ENCODE measurements around the gene KRT2.

The KRT2 gene

DNA sequence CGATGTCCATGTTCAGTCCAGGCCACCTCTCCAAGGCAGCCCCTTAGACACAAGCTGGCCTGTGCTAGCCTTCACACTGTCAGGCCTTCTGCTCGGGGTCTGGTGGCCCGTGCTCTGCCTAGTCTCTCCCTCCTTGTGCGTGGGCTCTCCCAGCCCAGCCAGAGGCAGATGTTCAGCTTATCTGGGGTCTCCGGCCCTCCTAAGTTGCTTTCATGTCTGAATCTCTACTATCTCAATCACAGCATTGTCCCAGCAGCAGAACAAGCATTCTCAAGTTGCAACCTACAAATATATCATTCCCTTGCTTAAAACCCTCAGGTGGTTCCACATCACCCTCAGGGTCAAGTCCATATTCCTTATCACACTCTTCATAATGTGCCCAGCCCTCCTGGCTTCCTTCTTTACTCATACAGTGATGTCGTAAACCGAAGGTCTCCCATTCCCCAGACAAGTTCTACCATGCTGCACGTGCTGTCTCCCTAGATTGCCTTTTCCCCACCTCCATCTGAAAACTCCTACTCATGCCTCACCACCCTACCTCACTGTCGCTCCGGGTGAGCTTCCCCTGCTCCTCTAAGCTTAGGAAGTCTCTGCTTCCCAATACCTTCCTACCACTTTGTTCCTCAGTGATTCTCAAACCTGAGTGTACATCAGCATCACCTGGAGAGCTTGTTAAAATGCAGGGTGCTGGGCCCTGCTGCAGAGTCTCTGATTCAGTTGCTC is 35.2 kb downstream of the KRT2 start:
- CTCF ChIA-PET: interaction anchor here (0.6 to 0.7 kb wide), 3 partner anchors 58 to 593 kb away, joined by 3 to 4 read pairs (median 4); no protein-coding TSS in a partner anchor
- Histone ChIP-seq H3K4me3 (ENCODE audit: low read depth, low read length) (no peak overlapping the region), H3K36me3 (ENCODE audit: control insufficient read depth in 2 of 2, insufficient read depth in 1 of 2, low read length in 2 of 2) (no peaks in the 10 kb centered on the region), H3K4me1 (ENCODE audit: control insufficient read depth, insufficient read depth, low read length) (no peaks in the 10 kb centered on the region), H3K9me3 (ENCODE audit: control insufficient read depth, insufficient read depth, low read depth, low read length) (no peaks in the 10 kb centered on the region), H3K27ac (ENCODE audit: extremely low read depth, low read depth, low read length) (no peak overlapping the region)
- TF ChIP-seq SP3 (tag by site-specific recombination; IDR thresholded peaks at IDR 0.05) (no peak), ZFP3 (tag by site-specific recombination; IDR thresholded peaks at IDR 0.05; ENCODE audit: low read depth) (peak; percentile 76), HOXD13 (CRISPR knock-in tag; IDR thresholded peaks at IDR 0.05; ENCODE audit: borderline replicate concordance) (no peak), HOXC10 (CRISPR knock-in tag; IDR thresholded peaks at IDR 0.05) (no peak), MEIS1 (CRISPR knock-in tag; IDR thresholded peaks at IDR 0.05; ENCODE audit: borderline replicate concordance) (no peak), ZNF132 (tag by site-specific recombination; IDR thresholded peaks at IDR 0.05; ENCODE audit: borderline replicate concordance) (no peak)
- POLR2A ChIA-PET: no interaction called here

- CTCF ChIA-PET: interaction anchor here (0.6 kb wide), 1 partner anchor 364 kb away, joined by 3 read pairs; no protein-coding TSS in a partner anchor
- Histone ChIP-seq H3K4me3 (ENCODE audit: low read depth, low read length) (no peak overlapping the region), H3K9me3 (ENCODE audit: control insufficient read depth, insufficient read depth, low read depth, low read length) (no peaks in the 10 kb centered on the region), H3K27ac (ENCODE audit: extremely low read depth, low read depth, low read length) (no peak overlapping the region), H3K4me1 (ENCODE audit: control insufficient read depth, insufficient read depth, low read length) (no peaks in the 10 kb centered on the region), H3K36me3 (ENCODE audit: control insufficient read depth in 2 of 2, insufficient read depth in 1 of 2, low read length in 2 of 2) (no peaks in the 10 kb centered on the region)
- POLR2A ChIA-PET: no interaction called here
- TF ChIP-seq, protein P1, sequence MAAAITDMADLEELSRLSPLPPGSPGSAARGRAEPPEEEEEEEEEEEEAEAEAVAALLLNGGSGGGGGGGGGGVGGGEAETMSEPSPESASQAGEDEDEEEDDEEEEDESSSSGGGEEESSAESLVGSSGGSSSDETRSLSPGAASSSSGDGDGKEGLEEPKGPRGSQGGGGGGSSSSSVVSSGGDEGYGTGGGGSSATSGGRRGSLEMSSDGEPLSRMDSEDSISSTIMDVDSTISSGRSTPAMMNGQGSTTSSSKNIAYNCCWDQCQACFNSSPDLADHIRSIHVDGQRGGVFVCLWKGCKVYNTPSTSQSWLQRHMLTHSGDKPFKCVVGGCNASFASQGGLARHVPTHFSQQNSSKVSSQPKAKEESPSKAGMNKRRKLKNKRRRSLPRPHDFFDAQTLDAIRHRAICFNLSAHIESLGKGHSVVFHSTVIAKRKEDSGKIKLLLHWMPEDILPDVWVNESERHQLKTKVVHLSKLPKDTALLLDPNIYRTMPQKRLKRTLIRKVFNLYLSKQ (tag by site-specific recombination; IDR thresholded peaks at IDR 0.05; ENCODE audit: borderline replicate concordance): no peak
- TF ChIP-seq ZNF140 (tag by site-specific recombination; IDR thresholded peaks at IDR 0.05) (no peak), ZBTB17 (tag by site-specific recombination; IDR thresholded peaks at IDR 0.05) (no peak), ZNF366 (tag by site-specific recombination; conservative IDR thresholded peaks at IDR 0.05) (no peak), ZSCAN16 (tag by site-specific recombination; IDR thresholded peaks at IDR 0.05) (no peak), ZNF555 (tag by site-specific recombination; conservative IDR thresholded peaks at IDR 0.05) (no peak), KLF8 (tag by site-specific recombination; IDR thresholded peaks at IDR 0.05) (no peak), OVOL3 (tag by site-specific recombination; IDR thresholded peaks at IDR 0.05) (no peak), ZNF791 (tag by site-specific recombination; IDR thresholded peaks at IDR 0.05) (no peak), ZNF398 (tag by site-specific recombination; IDR thresholded peaks at IDR 0.05) (no peak), ZNF580 (tag by site-specific recombination; IDR thresholded peaks at IDR 0.05) (no peak), ZSCAN18 (tag by site-specific recombination; IDR thresholded peaks at IDR 0.05) (no peak), ZNF548 (tag by site-specific recombination; IDR thresholded peaks at IDR 0.05) (no peak), ZNF521 (tag by site-specific recombination; IDR thresholded peaks at IDR 0.05) (no peak), ZNF416 (tag by site-specific recombination; IDR thresholded peaks at IDR 0.05) (no peak)
- TF ChIP-seq, protein P2, sequence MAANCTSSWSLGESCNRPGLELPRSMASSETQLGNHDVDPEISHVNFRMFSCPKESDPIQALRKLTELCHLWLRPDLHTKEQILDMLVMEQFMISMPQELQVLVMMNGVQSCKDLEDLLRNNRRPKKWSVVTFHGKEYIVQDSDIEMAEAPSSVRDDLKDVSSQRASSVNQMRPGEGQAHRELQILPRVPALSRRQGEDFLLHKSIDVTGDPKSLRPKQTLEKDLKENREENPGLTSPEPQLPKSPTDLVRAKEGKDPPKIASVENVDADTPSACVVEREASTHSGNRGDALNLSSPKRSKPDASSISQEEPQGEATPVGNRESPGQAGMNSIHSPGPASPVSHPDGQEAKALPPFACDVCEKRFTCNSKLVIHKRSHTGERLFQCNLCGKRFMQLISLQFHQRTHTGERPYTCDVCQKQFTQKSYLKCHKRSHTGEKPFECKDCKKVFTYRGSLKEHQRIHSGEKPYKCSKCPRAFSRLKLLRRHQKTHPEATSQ (tag by site-specific recombination; IDR thresholded peaks at IDR 0.05): no peak
- TF ChIP-seq, protein P3, sequence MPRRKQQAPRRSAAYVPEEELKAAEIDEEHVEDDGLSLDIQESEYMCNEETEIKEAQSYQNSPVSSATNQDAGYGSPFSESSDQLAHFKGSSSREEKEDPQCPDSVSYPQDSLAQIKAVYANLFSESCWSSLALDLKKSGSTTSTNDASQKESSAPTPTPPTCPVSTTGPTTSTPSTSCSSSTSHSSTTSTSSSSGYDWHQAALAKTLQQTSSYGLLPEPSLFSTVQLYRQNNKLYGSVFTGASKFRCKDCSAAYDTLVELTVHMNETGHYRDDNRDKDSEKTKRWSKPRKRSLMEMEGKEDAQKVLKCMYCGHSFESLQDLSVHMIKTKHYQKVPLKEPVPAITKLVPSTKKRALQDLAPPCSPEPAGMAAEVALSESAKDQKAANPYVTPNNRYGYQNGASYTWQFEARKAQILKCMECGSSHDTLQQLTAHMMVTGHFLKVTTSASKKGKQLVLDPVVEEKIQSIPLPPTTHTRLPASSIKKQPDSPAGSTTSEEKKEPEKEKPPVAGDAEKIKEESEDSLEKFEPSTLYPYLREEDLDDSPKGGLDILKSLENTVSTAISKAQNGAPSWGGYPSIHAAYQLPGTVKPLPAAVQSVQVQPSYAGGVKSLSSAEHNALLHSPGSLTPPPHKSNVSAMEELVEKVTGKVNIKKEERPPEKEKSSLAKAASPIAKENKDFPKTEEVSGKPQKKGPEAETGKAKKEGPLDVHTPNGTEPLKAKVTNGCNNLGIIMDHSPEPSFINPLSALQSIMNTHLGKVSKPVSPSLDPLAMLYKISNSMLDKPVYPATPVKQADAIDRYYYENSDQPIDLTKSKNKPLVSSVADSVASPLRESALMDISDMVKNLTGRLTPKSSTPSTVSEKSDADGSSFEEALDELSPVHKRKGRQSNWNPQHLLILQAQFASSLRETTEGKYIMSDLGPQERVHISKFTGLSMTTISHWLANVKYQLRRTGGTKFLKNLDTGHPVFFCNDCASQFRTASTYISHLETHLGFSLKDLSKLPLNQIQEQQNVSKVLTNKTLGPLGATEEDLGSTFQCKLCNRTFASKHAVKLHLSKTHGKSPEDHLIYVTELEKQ (tag by site-specific recombination; IDR thresholded peaks at IDR 0.05; ENCODE audit: borderline replicate concordance): no peak
- TF ChIP-seq, protein P4, sequence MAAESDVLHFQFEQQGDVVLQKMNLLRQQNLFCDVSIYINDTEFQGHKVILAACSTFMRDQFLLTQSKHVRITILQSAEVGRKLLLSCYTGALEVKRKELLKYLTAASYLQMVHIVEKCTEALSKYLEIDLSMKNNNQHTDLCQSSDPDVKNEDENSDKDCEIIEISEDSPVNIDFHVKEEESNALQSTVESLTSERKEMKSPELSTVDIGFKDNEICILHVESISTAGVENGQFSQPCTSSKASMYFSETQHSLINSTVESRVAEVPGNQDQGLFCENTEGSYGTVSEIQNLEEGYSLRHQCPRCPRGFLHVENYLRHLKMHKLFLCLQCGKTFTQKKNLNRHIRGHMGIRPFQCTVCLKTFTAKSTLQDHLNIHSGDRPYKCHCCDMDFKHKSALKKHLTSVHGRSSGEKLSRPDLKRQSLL (tag by site-specific recombination; IDR thresholded peaks at IDR 0.05): no peak
Measured at GRCh38 chr12:52615912-52616311, 36.1 kb downstream of the KRT2 start.
